ENCODE measurements around the gene JAKMIP1.

The JAKMIP1 gene

GRCh38 chr4:6052679-6053078 is 147.7 kb downstream of the JAKMIP1 start:
- CTCF ChIA-PET = no interaction called here
- TF ChIP-seq PKNOX1 (IDR thresholded peaks at IDR 0.05) (no peak), HDGF (IDR thresholded peaks at IDR 0.05; ENCODE audit: borderline replicate concordance) (no peak), NFRKB (IDR thresholded peaks at IDR 0.05) (no peak), ELF4 (IDR thresholded peaks at IDR 0.05) (no peak), FOXM1 (IDR thresholded peaks at IDR 0.05; ENCODE audit: borderline replicate concordance) (no peak), LEF1 (IDR thresholded peaks at IDR 0.05; ENCODE audit: borderline replicate concordance) (no peak), L3MBTL2 (conservative IDR thresholded peaks at IDR 0.05) (no peak), SP1 (IDR thresholded peaks at IDR 0.05) (no peak), FOXA1 (IDR thresholded peaks at IDR 0.05) (no peak), TARDBP (IDR thresholded peaks at IDR 0.05) (no peak), SUZ12 (IDR thresholded peaks at IDR 0.05) (no peak), FOXK2 (IDR thresholded peaks at IDR 0.05) (no peak), ZNF384 (IDR thresholded peaks at IDR 0.05) (no peak), BHLHE40 (IDR thresholded peaks at IDR 0.05; ENCODE audit: borderline replicate concordance) (no peak), ARNT (IDR thresholded peaks at IDR 0.05) (no peak), CTBP1 (IDR thresholded peaks at IDR 0.05; ENCODE audit: borderline replicate concordance) (no peak)
- POLR2A ChIA-PET = interaction anchor here (0.7 kb wide), 1 partner anchor 29 kb away, joined by 3 read pairs; no protein-coding TSS in a partner anchor
- DNase-seq (ENCODE audit: extremely low spot score) = no peak

DNA sequence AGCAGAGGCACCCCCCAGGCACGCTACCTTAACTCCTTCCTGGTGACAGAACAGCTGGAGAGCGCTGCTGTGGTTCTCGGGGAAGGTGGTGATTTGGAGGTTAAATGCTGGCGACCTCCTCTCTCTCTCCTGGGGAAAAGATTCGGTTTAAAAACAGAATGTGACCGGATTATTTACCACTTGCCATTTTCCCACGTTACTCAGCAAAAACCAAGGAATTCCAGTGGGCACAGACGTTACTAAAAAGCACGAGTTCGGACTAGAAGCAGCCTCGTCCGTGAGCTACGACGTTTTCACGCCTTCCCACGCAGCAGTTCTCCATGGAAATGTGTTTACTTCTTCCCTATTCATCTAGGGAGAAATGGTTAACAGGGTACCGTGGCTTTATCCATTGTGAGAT is 149.8 kb downstream of the JAKMIP1 start:
- CTCF ChIA-PET = interaction anchor here (0.7 kb wide), 1 partner anchor 10 kb away, joined by 3 read pairs; no protein-coding TSS in a partner anchor
- POLR2A ChIA-PET = no interaction called here
- DNase-seq (ENCODE audit: extremely low spot score) = no peak
- no peak for TF ChIP-seq NFRKB (IDR thresholded peaks at IDR 0.05)
- TF ChIP-seq FOXA1 (IDR thresholded peaks at IDR 0.05) = no peak
- TF ChIP-seq HDGF (IDR thresholded peaks at IDR 0.05; ENCODE audit: borderline replicate concordance) = no peak
- no peak for TF ChIP-seq SUZ12 (IDR thresholded peaks at IDR 0.05)
- TF ChIP-seq PKNOX1 (IDR thresholded peaks at IDR 0.05) = no peak
- no peak for TF ChIP-seq L3MBTL2 (conservative IDR thresholded peaks at IDR 0.05)
- no peak for TF ChIP-seq ELF4 (IDR thresholded peaks at IDR 0.05)
- no peak for TF ChIP-seq TARDBP (IDR thresholded peaks at IDR 0.05)
- no peak for TF ChIP-seq SP1 (IDR thresholded peaks at IDR 0.05)
- TF ChIP-seq FOXK2 (IDR thresholded peaks at IDR 0.05) = no peak
- TF ChIP-seq ZNF384 (IDR thresholded peaks at IDR 0.05) = no peak
- TF ChIP-seq FOXM1 (IDR thresholded peaks at IDR 0.05; ENCODE audit: borderline replicate concordance) = no peak
- TF ChIP-seq BHLHE40 (IDR thresholded peaks at IDR 0.05; ENCODE audit: borderline replicate concordance) = no peak
- TF ChIP-seq ARNT (IDR thresholded peaks at IDR 0.05) = no peak
- no peak for TF ChIP-seq LEF1 (IDR thresholded peaks at IDR 0.05; ENCODE audit: borderline replicate concordance)
- no peak for TF ChIP-seq CTBP1 (IDR thresholded peaks at IDR 0.05; ENCODE audit: borderline replicate concordance)

GRCh38 chr4:6049985-6050384 is 150.4 kb downstream of the JAKMIP1 start:
- no peak for DNase-seq (ENCODE audit: extremely low spot score)
- ChIA-PET POLR2A (no interaction called here), CTCF (interaction anchor here (0.7 kb wide), 1 partner anchor 11 kb away, joined by 3 read pairs; no protein-coding TSS in a partner anchor)
- TF ChIP-seq CTBP1 (IDR thresholded peaks at IDR 0.05; ENCODE audit: borderline replicate concordance) = no peak
- TF ChIP-seq L3MBTL2 (conservative IDR thresholded peaks at IDR 0.05) = no peak
- TF ChIP-seq FOXM1 (IDR thresholded peaks at IDR 0.05; ENCODE audit: borderline replicate concordance) = no peak
- no peak for TF ChIP-seq ARNT (IDR thresholded peaks at IDR 0.05)
- no peak for TF ChIP-seq BHLHE40 (IDR thresholded peaks at IDR 0.05; ENCODE audit: borderline replicate concordance)

GRCh38 chr4:6049278-6049677 is 151.1 kb downstream of the JAKMIP1 start:
- TF ChIP-seq FOXM1 (IDR thresholded peaks at IDR 0.05; ENCODE audit: borderline replicate concordance) (no peak), CTBP1 (IDR thresholded peaks at IDR 0.05; ENCODE audit: borderline replicate concordance) (no peak), LEF1 (IDR thresholded peaks at IDR 0.05; ENCODE audit: borderline replicate concordance) (no peak), SP1 (IDR thresholded peaks at IDR 0.05) (no peak), NFRKB (IDR thresholded peaks at IDR 0.05) (no peak), FOXA1 (IDR thresholded peaks at IDR 0.05) (no peak), FOXK2 (IDR thresholded peaks at IDR 0.05) (no peak), TARDBP (IDR thresholded peaks at IDR 0.05) (no peak), ARNT (IDR thresholded peaks at IDR 0.05) (no peak), ELF4 (IDR thresholded peaks at IDR 0.05) (no peak), HDGF (IDR thresholded peaks at IDR 0.05; ENCODE audit: borderline replicate concordance) (no peak), ZNF384 (IDR thresholded peaks at IDR 0.05) (no peak), PKNOX1 (IDR thresholded peaks at IDR 0.05) (no peak), L3MBTL2 (conservative IDR thresholded peaks at IDR 0.05) (no peak), BHLHE40 (IDR thresholded peaks at IDR 0.05; ENCODE audit: borderline replicate concordance) (no peak), SUZ12 (IDR thresholded peaks at IDR 0.05) (no peak)
- no peak for DNase-seq (ENCODE audit: extremely low spot score)
- POLR2A ChIA-PET = no interaction called here
- CTCF ChIA-PET = no interaction called here

DNA sequence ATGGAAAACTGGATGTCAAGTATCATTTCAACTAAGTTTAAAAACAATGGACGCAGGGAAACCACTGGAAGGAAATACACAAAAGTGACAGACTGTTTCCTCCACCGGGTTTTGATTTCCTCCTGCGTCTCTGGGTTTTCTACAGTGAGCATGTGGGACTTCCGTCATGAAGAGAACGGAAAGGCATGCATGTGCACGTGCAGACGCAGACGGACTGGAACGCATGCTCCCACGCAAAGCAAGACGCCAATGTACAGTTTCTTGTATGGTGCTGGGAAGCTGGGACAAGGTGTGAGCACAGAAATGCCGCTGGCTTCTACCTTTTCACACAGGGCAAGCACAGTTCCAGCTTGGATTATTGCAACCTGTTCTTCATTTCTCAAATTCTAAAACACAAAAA is 151.8 kb downstream of the JAKMIP1 start:
- TF ChIP-seq ARNT (IDR thresholded peaks at IDR 0.05) (no peak), ELF4 (IDR thresholded peaks at IDR 0.05) (no peak), PKNOX1 (IDR thresholded peaks at IDR 0.05) (no peak), LEF1 (IDR thresholded peaks at IDR 0.05; ENCODE audit: borderline replicate concordance) (no peak), FOXK2 (IDR thresholded peaks at IDR 0.05) (no peak), HDGF (IDR thresholded peaks at IDR 0.05; ENCODE audit: borderline replicate concordance) (no peak), NFRKB (IDR thresholded peaks at IDR 0.05) (no peak), CTBP1 (IDR thresholded peaks at IDR 0.05; ENCODE audit: borderline replicate concordance) (no peak), SUZ12 (IDR thresholded peaks at IDR 0.05) (no peak)
- ChIA-PET CTCF (no interaction called here), POLR2A (no interaction called here)
- no peak for DNase-seq (ENCODE audit: extremely low spot score)
